HG03520 (cell line): ENCODE results near the gene DTNB.

ENCODE experiments used
- ATAC-seq: cut with Tn5 transposase; IDR thresholded peaks from one replicate; pipeline ENCODE4 v1.9.1; 2021; ENCODE audit warnings: mild to moderate bottlenecking, moderate library complexity; ENCODE audit not compliant: unreplicated experiment

The DTNB gene

GRCh38 chr2:25473758-25474340 is 199.5 kb downstream of the DTNB start:
- no peak for ATAC-seq

GRCh38 chr2:25473131-25473530 is 200.2 kb downstream of the DTNB start:
- no peak for ATAC-seq

GRCh38 chr2:25470806-25471205 is 202.6 kb downstream of the DTNB start:
- no peak for ATAC-seq

GRCh38 chr2:25467743-25468142 is 205.6 kb downstream of the DTNB start:
- no peak for ATAC-seq

- no peak for ATAC-seq
Measured at GRCh38 chr2:25462021-25462420, 211.4 kb downstream of the DTNB start.

GRCh38 chr2:25460261-25460905 is 213.0 kb downstream of the DTNB start:
- ATAC-seq, result no peak

GRCh38 chr2:25454824-25455611 is 218.4 kb downstream of the DTNB start:
- ATAC-seq, result no peak

- peak; percentile 60 for ATAC-seq
Measured at GRCh38 chr2:25453199-25453905, 220.0 kb downstream of the DTNB start.

GRCh38 chr2:25448808-25449207 is 224.6 kb downstream of the DTNB start:
- no peak for ATAC-seq

- no peak for ATAC-seq
Measured at GRCh38 chr2:25447018-25447417, 226.4 kb downstream of the DTNB start.

- no peak for ATAC-seq
Measured at GRCh38 chr2:25446122-25446521, 227.3 kb downstream of the DTNB start.

- ATAC-seq, result no peak
Measured at GRCh38 chr2:25445464-25445863, 227.9 kb downstream of the DTNB start.

- no peak for ATAC-seq
Measured at GRCh38 chr2:25444608-25445270, 228.6 kb downstream of the DTNB start.

GRCh38 chr2:25443766-25444165 is 229.6 kb downstream of the DTNB start:
- ATAC-seq, result no peak

GRCh38 chr2:25441353-25441752 is 232.0 kb downstream of the DTNB start:
- no peak for ATAC-seq

- ATAC-seq, result no peak
Measured at GRCh38 chr2:25438793-25439192, 234.6 kb downstream of the DTNB start.

GRCh38 chr2:25437881-25438662 is 235.3 kb downstream of the DTNB start:
- no peak for ATAC-seq

GRCh38 chr2:25435421-25435820 is 238.0 kb downstream of the DTNB start:
- ATAC-seq, result no peak

- no peak for ATAC-seq
Measured at GRCh38 chr2:25431604-25432003, 241.8 kb downstream of the DTNB start.

GRCh38 chr2:25430556-25430955 is 242.8 kb downstream of the DTNB start:
- ATAC-seq, result no peak
